ENCODE measurements around the gene FNIP2. TPM values are rescaled to one million over a fixed set of nuclear protein-coding genes. Genes with fewer than 3 reads are reported as not detected.
A peak's percentile ranks its signal among the peaks of the same experiment; 100 is the strongest.

FNIP2 gene
- total RNA-seq, 1 experiment from 2014 or later, result 35.3 TPM

DNA sequence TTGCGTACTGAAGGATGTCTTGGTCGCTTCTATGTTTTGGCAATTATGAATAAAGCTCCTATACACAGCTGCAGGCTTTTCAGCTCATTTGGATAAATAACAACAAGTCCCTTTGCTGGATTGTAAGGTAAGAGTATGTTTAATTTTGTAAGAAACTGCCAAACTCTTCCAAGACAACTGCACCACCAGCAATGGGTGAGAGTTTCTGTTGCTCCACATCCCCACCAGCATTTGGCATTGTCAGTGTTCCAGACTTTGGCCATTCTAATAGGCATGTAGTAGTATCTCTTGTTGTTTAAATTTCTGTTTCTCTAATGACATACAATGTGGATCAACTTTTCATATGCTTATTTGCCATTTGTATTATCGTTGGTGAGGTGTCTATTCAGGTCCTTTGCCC is 44.3 kb downstream of the FNIP2 start:
- H3K27ac Mint-ChIP-seq (ENCODE audit: unreplicated experiment), result no peak overlapping the region
- peaks cover 30% of the 10 kb centered on the region for H3K36me3 Mint-ChIP-seq (ENCODE audit: insufficient read depth, unreplicated experiment)
- TF ChIP-seq, protein P1, sequence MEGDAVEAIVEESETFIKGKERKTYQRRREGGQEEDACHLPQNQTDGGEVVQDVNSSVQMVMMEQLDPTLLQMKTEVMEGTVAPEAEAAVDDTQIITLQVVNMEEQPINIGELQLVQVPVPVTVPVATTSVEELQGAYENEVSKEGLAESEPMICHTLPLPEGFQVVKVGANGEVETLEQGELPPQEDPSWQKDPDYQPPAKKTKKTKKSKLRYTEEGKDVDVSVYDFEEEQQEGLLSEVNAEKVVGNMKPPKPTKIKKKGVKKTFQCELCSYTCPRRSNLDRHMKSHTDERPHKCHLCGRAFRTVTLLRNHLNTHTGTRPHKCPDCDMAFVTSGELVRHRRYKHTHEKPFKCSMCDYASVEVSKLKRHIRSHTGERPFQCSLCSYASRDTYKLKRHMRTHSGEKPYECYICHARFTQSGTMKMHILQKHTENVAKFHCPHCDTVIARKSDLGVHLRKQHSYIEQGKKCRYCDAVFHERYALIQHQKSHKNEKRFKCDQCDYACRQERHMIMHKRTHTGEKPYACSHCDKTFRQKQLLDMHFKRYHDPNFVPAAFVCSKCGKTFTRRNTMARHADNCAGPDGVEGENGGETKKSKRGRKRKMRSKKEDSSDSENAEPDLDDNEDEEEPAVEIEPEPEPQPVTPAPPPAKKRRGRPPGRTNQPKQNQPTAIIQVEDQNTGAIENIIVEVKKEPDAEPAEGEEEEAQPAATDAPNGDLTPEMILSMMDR (IDR thresholded peaks at IDR 0.05; ENCODE audit: unreplicated experiment), result no peak
- no peaks in the 10 kb centered on the region for H3K27me3 Mint-ChIP-seq (ENCODE audit: unreplicated experiment)
- no peaks in the 10 kb centered on the region for H3K9me3 Mint-ChIP-seq (ENCODE audit: low read depth, unreplicated experiment)
- CTCF ChIA-PET, result no interaction called here
- no TSS peak for BruUV-seq (replicated peaks)
- no peak for DNase-seq
- H3K4me1 Mint-ChIP-seq (ENCODE audit: low read depth, unreplicated experiment), result peaks cover 69% of the 10 kb centered on the region
- intact Hi-C loops (cut with micrococcal nuclease; ENCODE audit: unreplicated experiment), result loop anchor here (5.0 kb wide), 1 partner anchor 34 kb away; no protein-coding TSS in a partner anchor
- H3K4me3 Mint-ChIP-seq (ENCODE audit: low read depth, unreplicated experiment), result no peak overlapping the region

DNA sequence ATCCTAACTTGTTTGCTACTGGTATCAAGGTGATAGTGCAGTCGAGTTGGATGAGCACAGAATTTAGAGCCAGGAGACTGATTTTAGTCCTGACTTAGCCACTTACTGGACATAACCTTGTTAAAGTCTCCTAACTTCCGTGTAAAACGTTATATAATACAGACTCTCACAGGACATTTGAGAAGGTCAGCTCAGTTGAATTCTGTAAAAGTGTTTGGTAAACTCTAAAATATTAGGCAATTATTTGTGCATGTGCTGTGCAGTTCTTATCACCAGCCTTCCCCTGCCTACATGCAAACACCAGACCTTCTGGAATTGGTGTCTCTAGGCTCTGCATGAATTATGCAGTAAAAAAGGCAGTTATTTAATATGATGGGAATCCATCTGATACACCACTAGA is 45.4 kb downstream of the FNIP2 start:
- Mint-ChIP-seq H3K9me3 (ENCODE audit: low read depth, unreplicated experiment) (no peaks in the 10 kb centered on the region), H3K27me3 (ENCODE audit: unreplicated experiment) (no peaks in the 10 kb centered on the region), H3K27ac (ENCODE audit: unreplicated experiment) (peak overlapping the region; percentile 86), H3K4me1 (ENCODE audit: low read depth, unreplicated experiment) (peaks cover 70% of the 10 kb centered on the region), H3K36me3 (ENCODE audit: insufficient read depth, unreplicated experiment) (peaks cover 22% of the 10 kb centered on the region), H3K4me3 (ENCODE audit: low read depth, unreplicated experiment) (peak overlapping the region; percentile 9)
- BruUV-seq (replicated peaks), result no TSS peak
- CTCF ChIA-PET, result interaction anchor here (1.3 kb wide), 1 partner anchor 11 kb away, joined by 5 read pairs; no protein-coding TSS in a partner anchor
- no peak for DNase-seq
- intact Hi-C loops (cut with micrococcal nuclease; ENCODE audit: unreplicated experiment), result loop anchor here (5.0 kb wide), 1 partner anchor 33 kb away; no protein-coding TSS in a partner anchor
- TF ChIP-seq, protein P1 (IDR thresholded peaks at IDR 0.05; ENCODE audit: unreplicated experiment), result no peak

DNA sequence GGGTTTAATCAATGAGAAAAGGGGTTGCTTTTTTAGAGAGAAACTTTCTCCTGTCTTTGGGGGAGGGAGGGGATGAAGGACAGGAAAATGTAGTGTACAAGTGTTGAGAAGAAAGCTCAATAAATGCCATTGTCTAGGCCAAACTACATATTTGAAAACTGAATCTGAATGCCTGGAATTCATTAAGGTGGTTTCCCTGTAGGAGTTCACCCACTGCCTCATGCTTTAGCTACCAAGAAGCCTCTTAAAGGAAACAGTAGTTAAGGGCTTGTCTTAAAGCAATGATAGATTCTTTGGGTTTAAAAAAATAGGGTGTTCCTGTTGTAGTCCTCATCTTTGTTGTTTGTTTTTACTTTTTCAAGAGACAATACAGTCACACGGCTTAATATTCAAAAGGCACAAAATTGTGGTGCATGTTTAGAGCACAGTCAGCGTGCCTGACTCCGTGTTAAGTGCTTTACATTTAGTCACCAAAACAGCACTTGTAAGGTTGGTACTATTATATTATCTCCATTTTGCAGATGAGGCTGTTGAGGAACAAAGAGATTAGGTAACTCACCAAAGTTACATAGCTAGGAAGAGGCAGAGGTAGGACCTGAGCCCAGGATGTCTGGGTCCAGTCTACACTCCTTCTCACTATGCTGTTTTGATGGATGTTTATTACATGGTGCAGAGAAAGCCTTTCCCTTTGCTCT is 46.0 kb downstream of the FNIP2 start:
- no peaks in the 10 kb centered on the region for H3K9me3 Mint-ChIP-seq (ENCODE audit: low read depth, unreplicated experiment)
- CTCF ChIA-PET, result interaction anchor here (1.3 kb wide), 1 partner anchor 11 kb away, joined by 5 read pairs; no protein-coding TSS in a partner anchor
- intact Hi-C loops (cut with micrococcal nuclease; ENCODE audit: unreplicated experiment), result loop anchor here (5.0 kb wide), 1 partner anchor 33 kb away; no protein-coding TSS in a partner anchor
- no peaks in the 10 kb centered on the region for H3K27me3 Mint-ChIP-seq (ENCODE audit: unreplicated experiment)
- H3K27ac Mint-ChIP-seq (ENCODE audit: unreplicated experiment), result peak overlapping the region; percentile 86
- peaks cover 21% of the 10 kb centered on the region for H3K36me3 Mint-ChIP-seq (ENCODE audit: insufficient read depth, unreplicated experiment)
- DNase-seq, result no peak
- BruUV-seq (replicated peaks), result no TSS peak
- peaks cover 72% of the 10 kb centered on the region for H3K4me1 Mint-ChIP-seq (ENCODE audit: low read depth, unreplicated experiment)
- peak overlapping the region; percentile 9 for H3K4me3 Mint-ChIP-seq (ENCODE audit: low read depth, unreplicated experiment)
- TF ChIP-seq, protein P1 (IDR thresholded peaks at IDR 0.05; ENCODE audit: unreplicated experiment), result no peak

DNA sequence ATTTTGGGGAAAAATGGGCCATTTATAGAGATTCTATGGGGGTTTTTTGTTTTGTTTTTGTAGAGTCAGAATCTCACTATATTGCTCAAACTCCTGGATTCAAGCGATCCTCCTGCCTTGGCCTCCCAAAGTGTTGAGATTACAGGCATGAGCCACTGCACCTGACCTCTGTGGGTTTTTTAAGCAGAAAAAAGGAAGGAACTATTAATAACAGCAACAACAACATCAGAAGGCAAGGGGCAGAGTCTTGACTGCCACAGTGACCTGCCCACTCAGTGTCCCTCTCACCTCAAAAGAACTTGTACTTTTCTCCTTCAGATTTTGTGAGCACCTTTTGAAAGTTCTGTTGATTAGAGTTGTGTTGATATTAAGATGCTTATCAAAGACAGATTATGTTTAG is 48.1 kb downstream of the FNIP2 start:
- CTCF ChIA-PET, result interaction anchor here (1.7 kb wide), 1 partner anchor 10 kb away, joined by 5 read pairs; no protein-coding TSS in a partner anchor

More for the DNA sequence above, 48.1 kb downstream of the FNIP2 start:
- peak overlapping the region; percentile 7 for H3K4me3 Mint-ChIP-seq (ENCODE audit: low read depth, unreplicated experiment)
- intact Hi-C loops (cut with micrococcal nuclease; ENCODE audit: unreplicated experiment), result no loop called here
- no TSS peak for BruUV-seq (replicated peaks)
- peaks cover 19% of the 10 kb centered on the region for H3K36me3 Mint-ChIP-seq (ENCODE audit: insufficient read depth, unreplicated experiment)
- peak overlapping the region; percentile 68 for H3K27ac Mint-ChIP-seq (ENCODE audit: unreplicated experiment)
- TF ChIP-seq, protein P1 (IDR thresholded peaks at IDR 0.05; ENCODE audit: unreplicated experiment), result no peak
- H3K27me3 Mint-ChIP-seq (ENCODE audit: unreplicated experiment), result no peaks in the 10 kb centered on the region
- no peaks in the 10 kb centered on the region for H3K9me3 Mint-ChIP-seq (ENCODE audit: low read depth, unreplicated experiment)
- no peak for DNase-seq
- H3K4me1 Mint-ChIP-seq (ENCODE audit: low read depth, unreplicated experiment), result peaks cover 75% of the 10 kb centered on the region

Data from Calu3 (cell line).